Jurkat, Clone E6-1 (cell line): Measurements from ENCODE around the gene TRIM41. TPM values are rescaled to one million over a fixed set of nuclear protein-coding genes. Genes with fewer than 3 reads are reported as not detected.
A peak's percentile ranks its signal among the peaks of the same experiment; 100 is the strongest.
"Not testable (repeated sequence)": the region's sequence is repeated elsewhere in the genome, so short reads cannot be mapped to it uniquely, and the experiment has no call there.

Experiments used
- DNase-seq: peaks from one replicate; pipeline ENCODE4 v3.0.0-alpha.2; 2011; ENCODE audit warnings: low read depth, low spot score
- H3K4me3 ChIP-seq: 2 replicates; pipeline ENCODE4 v1.5.1; 2011; ENCODE audit warnings: mild to moderate bottlenecking, low read length, control low read depth, moderate library complexity
- polyA plus RNA-seq: library from polyadenylated mRNA; unstranded; fragments of >200 nt; gene quantifications from one replicate; pipeline ENCODE4 v1.2.1, GENCODE V29; 2012; ENCODE audit warnings: missing spikeins; ENCODE audit not compliant: insufficient read length, insufficient read depth

The TRIM41 gene
- 44.7 TPM for polyA plus RNA-seq

- peak; percentile 97 for DNase-seq
- H3K4me3 ChIP-seq, result peak within 1 kb of the TSS; percentile 95
These were observed at the start of gene TRIM41 for GRCh38 chr5:181223058-181223728. Gene TRIM41 (plus strand): TSS chr5:181223281. CDS start chr5:181224000, 719 bp downstream.

DNA sequence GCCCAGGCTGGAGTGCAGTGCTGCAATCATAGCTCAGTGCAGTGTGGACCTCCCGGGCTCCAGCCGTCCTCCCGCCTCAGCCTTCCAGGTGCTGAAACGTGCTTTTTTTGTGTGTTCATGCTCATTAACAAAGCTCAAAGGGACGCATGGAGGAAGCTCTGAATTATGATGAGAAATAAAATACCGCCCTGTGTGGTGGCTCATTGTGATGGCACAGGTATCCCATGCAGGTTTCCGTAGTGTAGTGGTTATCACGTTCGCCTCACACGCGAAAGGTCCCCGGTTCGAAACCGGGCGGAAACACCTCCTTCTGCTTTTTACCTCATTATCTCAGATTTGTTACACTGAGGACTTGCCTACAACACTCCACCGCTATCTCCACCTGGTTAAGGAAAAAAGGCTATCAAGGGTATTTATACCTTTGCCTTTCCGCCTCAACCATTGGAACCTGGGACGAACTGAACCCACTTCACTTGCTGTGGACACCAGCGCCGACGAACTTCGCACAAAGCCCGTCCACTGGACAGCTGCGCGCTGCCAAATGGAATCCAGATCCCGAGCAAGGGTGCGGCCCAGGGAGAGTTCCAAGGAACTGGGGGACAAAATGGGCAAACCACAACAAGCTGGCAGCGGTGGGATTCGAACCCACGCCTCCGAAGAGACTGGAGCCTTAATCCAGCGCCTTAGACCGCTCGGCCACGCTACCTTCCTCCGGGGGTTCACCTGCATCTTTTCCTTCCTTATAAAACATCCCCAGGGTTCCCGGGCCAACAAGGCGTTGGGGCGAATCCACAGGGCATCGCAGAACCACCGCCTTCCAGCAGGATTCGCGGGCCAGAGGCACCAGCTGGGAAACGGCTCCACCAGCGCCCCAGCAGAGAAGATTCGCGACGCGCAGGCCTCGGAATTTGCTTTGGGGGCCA is 49.4 kb upstream of the TRIM41 start:
- H3K4me3 ChIP-seq, result peak overlapping the region; percentile 59
- peak; percentile 86 for DNase-seq

DNA sequence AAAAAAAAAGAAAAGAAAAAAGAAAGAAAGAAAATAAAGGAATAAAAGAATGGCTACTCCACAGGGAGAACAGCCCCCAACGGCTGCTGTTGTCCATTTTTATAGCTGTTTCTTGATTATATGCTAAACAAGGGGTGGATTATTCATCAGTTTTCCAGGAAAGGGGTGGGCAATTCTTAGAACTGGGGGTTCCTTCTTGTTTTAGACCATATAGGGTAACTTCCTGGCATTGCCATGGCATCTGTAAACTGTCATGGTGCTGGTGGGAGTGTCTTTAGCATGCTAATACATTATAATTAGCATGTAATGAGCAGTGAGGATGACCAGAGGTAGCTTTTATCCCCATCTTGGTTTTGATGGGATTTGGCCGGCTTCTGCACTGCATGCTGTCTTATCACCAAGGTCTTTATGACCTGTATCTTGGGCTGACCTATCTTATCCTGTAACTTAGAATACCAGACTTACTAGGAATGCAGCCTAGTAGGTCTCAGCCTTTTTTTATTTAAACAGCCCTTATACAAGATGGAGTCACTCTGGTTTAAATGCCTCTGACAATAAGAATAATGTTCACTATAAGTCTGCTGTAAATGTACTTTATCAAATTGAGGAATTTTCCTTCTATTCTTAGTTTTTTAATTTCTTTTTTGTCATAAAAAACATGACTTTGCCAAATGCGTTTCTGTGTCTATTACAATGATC is 46.7 kb upstream of the TRIM41 start:
- no peak for DNase-seq
- H3K4me3 ChIP-seq, result no peak overlapping the region

- H3K4me3 ChIP-seq, DNase-seq: not testable (repeated sequence)
These were observed 45.5 kb upstream of the TRIM41 start for GRCh38 chr5:181177559-181177958.

- H3K4me3 ChIP-seq, result no peak overlapping the region
- DNase-seq, result peak; percentile 64
These were observed 41.2 kb upstream of the TRIM41 start for GRCh38 chr5:181181650-181182565.

- DNase-seq, result no peak
- no peak overlapping the region for H3K4me3 ChIP-seq
These were observed 40.4 kb upstream of the TRIM41 start for GRCh38 chr5:181182651-181183050.

DNA sequence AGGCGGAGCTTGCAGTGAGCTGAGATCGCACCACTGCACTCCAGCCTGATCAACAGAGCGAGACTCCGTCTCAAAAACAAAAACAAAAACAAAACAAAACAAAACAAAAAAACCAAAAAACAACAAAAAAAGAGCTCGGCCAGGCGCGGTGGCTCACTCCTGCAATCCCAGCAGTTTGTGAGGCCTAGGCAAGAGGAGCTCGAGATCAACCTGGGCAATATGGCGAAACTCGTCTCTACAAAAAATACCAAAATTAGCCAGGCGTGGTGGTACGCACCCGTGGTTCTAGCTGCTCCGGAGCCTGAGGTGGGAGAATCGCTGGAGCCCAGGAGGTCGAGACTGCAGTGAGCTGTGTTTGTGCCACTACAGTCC is 38.2 kb upstream of the TRIM41 start:
- DNase-seq, result no peak
- no peak overlapping the region for H3K4me3 ChIP-seq

DNA sequence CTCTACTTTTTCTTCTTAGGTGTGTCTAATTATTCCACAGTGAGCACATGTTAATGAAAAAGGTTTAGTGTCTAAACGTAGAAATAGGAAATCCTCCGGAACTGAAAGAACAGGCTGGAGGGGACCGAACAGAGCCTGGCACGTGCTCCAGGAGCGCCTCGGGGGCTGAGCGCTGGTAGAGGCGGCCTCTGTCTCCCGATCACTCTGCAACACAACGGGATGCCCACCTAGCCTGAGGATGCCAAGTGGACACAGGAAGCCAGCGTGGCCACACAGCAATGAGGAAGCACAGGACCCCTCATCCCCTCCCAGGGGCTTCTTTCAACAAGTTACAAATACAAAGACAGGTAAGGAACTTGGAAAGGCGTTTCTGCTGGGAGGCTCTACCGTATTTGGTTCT is 37.5 kb upstream of the TRIM41 start:
- H3K4me3 ChIP-seq, result no peak overlapping the region
- DNase-seq, result no peak

- H3K4me3 ChIP-seq, result no peak overlapping the region
- DNase-seq, result no peak
These were observed 37.1 kb upstream of the TRIM41 start for GRCh38 chr5:181186022-181186421.

GRCh38 chr5:181186986-181187499 is 36.0 kb upstream of the TRIM41 start:
- no peak overlapping the region for H3K4me3 ChIP-seq
- DNase-seq, result no peak

DNA sequence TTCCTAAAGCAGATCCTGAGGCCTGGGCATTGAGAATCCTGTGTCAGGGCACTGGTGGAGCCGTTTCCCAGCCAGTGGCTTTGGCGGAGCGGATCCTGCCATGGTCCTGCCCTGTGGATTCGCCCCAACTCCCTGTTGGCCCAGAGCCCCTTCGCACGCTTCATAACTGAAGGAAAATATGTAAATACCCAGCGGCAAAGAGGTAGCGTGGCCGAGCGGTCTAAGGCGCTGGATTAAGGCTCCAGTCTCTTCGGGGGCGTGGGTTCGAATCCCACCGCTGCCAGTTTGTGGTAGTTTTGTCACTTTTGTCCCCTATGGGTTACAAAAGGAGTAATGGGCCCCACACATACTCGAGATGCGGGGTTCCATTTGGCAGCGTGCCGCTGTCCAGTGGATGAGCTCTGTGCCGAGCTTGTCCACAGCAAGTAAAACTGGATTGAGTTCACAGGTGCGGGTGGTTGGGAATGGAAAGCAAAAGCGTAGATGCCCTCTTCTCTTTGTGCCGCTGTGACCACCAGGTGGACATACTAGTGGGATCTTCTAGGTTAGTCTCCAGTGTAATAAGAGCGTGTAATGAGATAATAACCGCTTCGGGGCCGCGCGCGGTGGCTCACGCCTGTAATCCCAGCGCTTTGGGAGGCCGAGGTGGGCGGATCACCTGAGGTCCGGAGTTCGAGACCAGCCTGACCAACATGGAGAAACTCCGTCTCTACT is 35.4 kb upstream of the TRIM41 start:
- no peak for DNase-seq
- H3K4me3 ChIP-seq, result no peak overlapping the region

DNA sequence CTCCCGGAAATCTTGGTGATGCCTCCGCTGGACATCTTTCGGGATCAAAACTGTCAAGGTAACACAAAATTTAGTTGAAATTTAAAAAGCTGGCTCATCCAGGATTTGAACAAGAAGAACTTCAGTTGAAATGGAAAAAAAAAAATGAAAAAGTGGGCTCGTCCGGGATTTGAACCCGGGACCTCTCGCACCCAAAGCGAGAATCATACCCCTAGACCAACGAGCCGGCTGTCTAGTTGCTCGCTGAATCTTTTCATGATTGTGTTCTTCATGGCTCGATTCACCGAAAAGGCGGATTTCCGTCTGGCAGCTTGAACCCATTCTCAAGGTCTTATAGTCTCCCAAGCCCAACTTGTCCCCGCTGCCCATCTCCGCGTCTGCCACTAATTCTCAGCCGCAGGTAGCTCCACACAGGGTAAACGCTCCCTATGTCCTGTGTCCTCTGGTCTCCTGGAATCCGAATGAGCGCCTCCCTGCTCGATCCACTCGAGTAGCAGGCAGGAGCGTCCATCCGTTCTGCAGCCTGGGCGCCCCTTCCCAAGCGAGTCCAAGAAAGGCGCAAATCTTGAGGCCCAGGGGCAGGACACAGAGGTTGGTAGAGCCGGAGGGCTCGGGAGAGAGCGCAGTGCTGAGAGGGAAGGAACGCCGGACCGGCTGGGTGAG is 34.2 kb upstream of the TRIM41 start:
- peak; percentile 78 for DNase-seq
- H3K4me3 ChIP-seq, result peak overlapping the region; percentile 66

DNA sequence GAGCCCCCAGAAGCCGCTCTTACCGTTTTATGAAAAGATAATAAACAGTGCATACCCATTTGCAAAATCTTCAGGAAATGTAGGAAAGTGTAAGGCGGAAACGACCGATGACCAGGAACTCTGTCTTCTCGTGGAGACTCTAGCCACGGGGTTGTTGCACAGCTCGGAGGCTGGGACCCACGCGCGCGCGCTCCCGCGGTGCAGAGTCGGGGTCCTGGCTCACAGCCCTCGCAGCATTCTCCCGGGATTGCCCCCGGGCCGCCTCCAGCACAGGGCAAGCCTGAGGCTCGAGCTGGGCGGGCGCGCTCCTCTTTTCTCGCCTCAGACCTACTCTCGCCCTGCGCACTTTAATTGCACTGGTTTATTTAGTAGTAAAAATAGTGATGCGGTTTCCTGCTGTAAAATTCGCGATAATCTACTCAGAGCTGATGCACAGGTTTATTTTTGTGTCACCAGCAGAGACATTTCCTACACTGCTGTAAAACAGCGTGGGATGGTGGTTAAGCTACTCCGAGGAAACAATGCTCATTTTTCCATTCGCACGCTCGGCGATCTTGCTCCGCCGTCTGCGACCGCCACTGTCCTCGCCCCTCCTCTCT is 33.6 kb upstream of the TRIM41 start:
- H3K4me3 ChIP-seq, result peak overlapping the region; percentile 66
- DNase-seq, result peak; percentile 58

DNA sequence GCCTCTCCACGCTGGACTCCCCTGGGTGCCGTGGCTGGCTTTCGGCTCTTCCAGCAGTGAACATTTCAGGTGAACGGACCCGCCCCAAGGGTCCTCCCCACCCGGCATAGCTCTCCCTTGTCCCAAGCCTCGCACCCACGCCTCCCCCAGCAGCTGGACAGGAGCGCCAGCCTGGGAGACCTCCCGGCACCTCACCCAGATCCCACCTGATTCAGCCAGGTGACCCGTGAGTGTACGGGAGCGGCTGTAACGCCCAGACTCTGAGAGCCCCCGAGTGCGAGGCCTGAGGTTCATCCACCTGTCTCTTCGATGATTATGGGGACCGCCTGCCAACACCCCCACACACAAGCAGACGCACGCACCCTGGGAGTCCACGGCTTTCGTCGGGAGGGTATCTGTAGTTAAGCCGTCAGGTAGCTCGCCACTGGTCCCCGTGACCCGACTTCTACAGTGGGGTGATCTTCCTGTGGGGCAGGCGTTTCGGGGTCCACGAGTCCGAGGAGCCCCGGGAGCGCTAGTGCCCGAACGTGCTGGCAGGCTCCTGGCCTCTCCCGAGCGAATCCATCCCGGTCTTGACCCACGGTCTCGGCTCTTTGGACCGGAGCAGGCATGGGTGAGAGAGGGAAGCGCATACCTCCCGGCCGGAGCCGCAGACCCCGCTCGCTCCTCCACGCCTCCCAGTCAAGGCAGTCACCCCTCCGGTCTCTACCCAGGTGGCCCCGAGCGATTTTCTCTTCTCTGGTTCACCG is 32.9 kb upstream of the TRIM41 start:
- peak overlapping the region; percentile 66 for H3K4me3 ChIP-seq
- no peak for DNase-seq

- peak overlapping the region; percentile 66 for H3K4me3 ChIP-seq
- DNase-seq, result no peak
These were observed 32.2 kb upstream of the TRIM41 start for GRCh38 chr5:181190711-181191525.
